GM10248 (cell line): Measurements from ENCODE around the gene GRM8.

Experiments
- CTCF ChIA-PET: fragments of 300-600 bp; sonication (Branson Sonifier 250); formaldehyde crosslinking; extraction: SDS; loops from one replicate; lab custom pipeline; 2021; ENCODE audit warnings: antibody characterized with exemption; lab: Yijun Ruan, JAX
- POLR2A ChIA-PET: fragments of 350-650 bp; sonication (Branson Sonifier 250); formaldehyde crosslinking; extraction: SDS; loops from one replicate; lab custom pipeline; 2020; ENCODE audit warnings: antibody characterized with exemption; lab: Yijun Ruan, JAX
- DNase-seq: peaks from one replicate; pipeline ENCODE4 v3.0.0; 2012; ENCODE audit errors: extremely low spot score
- CTCF ChIP-seq: IDR thresholded peaks from 2 replicates; pipeline ENCODE4 v1.5.1; 2012; ENCODE audit warnings: mild to moderate bottlenecking, low read depth; ENCODE audit errors: extremely low read depth, missing control alignments, control extremely low read depth

Gene GRM8

GRCh38 chr7:126959649-126960048, 293.1 kb downstream of the GRM8 start:
- ChIA-PET CTCF (no interaction called here), POLR2A (no interaction called here)
- DNase-seq = no peak
- no peak for TF ChIP-seq CTCF

DNA sequence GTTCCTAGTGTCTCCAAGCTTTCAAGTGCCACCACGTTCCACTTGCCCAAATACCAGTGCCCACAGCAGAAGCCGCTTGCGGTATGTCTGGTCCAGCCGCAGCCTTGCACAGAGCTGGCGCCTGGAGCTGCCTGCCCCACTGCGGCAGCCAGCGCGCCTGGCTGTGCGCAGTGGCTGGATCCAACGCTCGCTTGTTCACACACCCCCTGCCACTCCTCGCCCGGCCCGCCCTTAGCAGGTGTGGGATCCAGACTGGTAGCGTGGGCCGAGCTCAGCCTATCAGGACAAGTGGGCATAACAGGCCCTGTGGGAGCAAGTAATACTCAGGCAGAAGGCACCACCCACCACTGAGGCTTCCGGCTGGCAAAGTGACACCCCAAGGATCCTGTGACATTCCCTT, 294.4 kb downstream of the GRM8 start:
- no peak for DNase-seq
- POLR2A ChIA-PET = no interaction called here
- TF ChIP-seq CTCF = no peak
- CTCF ChIA-PET = interaction anchor here (1.7 kb wide), 1 partner anchor 22 kb away, joined by 4 read pairs; no protein-coding TSS in a partner anchor

GRCh38 chr7:126957443-126957842, 295.3 kb downstream of the GRM8 start:
- ChIA-PET CTCF (interaction anchor here (0.9 to 1.7 kb wide), 3 partner anchors 11 to 23 kb away, joined by 3 to 4 read pairs (median 4); no protein-coding TSS in a partner anchor), POLR2A (no interaction called here)
- TF ChIP-seq CTCF = no peak
- DNase-seq = no peak

- ChIA-PET POLR2A (no interaction called here), CTCF (no interaction called here)
- TF ChIP-seq CTCF = no peak
- DNase-seq = no peak
Measured at GRCh38 chr7:126953461-126953860, 299.3 kb downstream of the GRM8 start.

DNA sequence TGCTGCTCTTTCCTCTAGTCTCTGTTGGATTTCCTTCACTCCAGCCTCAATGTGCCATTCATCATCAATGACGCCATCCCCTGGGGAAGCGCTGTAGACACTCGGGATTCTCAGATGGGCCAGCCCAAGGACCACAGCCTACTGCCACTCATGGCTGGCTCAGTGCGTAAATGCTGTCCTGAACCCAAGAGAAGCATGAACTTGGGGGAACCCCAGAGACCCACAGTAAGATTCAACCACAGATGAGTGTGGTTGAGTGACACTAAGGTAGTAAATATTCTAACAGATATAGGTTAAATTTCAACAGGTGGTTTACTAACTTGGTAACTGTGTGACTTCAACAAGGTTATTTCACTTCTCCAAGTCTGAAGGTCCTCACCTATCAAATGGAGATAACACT, 304.1 kb downstream of the GRM8 start:
- ChIA-PET CTCF (no interaction called here), POLR2A (no interaction called here)
- TF ChIP-seq CTCF = no peak

DNA sequence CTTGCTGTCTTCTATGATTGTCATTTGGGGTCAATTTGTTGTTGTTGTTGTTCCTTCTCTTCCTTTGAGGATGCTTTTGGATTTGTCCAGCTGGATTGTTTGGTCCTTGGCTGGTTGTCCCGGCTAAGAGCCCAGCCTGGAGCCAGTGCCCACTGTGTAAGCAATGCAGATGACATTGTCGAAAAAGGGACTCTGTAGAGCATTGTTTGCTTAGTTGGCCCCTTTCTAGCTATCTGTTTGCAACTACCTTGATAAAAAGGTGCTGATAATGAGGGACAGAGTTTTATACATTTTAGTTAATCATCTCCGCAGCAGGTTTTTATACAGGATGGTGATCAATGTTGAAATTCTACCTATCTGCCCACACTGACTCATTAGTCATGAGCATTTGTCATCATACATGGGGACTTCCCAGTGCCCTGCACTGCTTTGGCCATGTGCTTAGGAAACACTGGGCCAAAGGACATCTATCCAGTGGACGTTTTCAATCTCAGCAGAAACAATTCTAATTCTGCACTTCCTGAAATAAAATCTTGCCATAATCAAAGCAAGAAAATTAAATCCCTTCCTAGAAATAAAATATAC, 311.9 kb downstream of the GRM8 start:
- TF ChIP-seq CTCF = no peak
- DNase-seq = no peak
- POLR2A ChIA-PET = no interaction called here
- CTCF ChIA-PET = no interaction called here

More for the DNA sequence above, 304.1 kb downstream of the GRM8 start:
- no peak for DNase-seq
